Hepatocyte (in vitro differentiated cells): Measurements from ENCODE around the gene ANKRD12. TPM values are rescaled to one million over a fixed set of nuclear protein-coding genes. Genes with fewer than 3 reads are reported as not detected.
"Not testable (repeated sequence)": the region's sequence is repeated elsewhere in the genome, so short reads cannot be mapped to it uniquely, and the experiment has no call there.

Source experiments
- DNase-seq: peaks from one replicate; pipeline ENCODE4 v3.0.0-alpha.2; 2016; ENCODE audit warnings: low spot score
- H2AFZ ChIP-seq: fragments of 200-600 bp; sonication (generic); 2 replicates; pipeline ENCODE4 v1.6.0; 2016; ENCODE audit warnings: antibody characterized with exemption, mild to moderate bottlenecking
- H3K27ac ChIP-seq: fragments of 200-600 bp; sonication (generic); 2 replicates; pipeline ENCODE4 v1.5.1; 2016; ENCODE audit warnings: mild to moderate bottlenecking
- H3K27me3 ChIP-seq: fragments of 200-600 bp; sonication (generic); 2 replicates; pipeline ENCODE4 v1.6.1; 2016
- H3K36me3 ChIP-seq: fragments of 200-600 bp; sonication (generic); replicated peaks from 2 replicates; pipeline ENCODE4 v1.5.1; 2016; ENCODE audit warnings: low read depth; ENCODE audit not compliant: insufficient read depth
- H3K4me1 ChIP-seq: fragments of 200-600 bp; sonication (generic); 2 replicates; pipeline ENCODE4 v1.5.1; 2016; ENCODE audit warnings: mild to moderate bottlenecking, moderate library complexity; ENCODE audit not compliant: insufficient read depth
- H3K4me2 ChIP-seq: fragments of 200-600 bp; sonication (generic); 2 replicates; pipeline ENCODE4 v1.6.0; 2016
- H3K4me3 ChIP-seq: fragments of 200-600 bp; sonication (generic); 2 replicates; pipeline ENCODE4 v1.5.1; 2016; ENCODE audit warnings: mild to moderate bottlenecking
- H3K79me2 ChIP-seq: fragments of 200-600 bp; sonication (generic); 2 replicates; pipeline ENCODE4 v1.6.0; 2017; ENCODE audit warnings: mild to moderate bottlenecking
- H3K9me2 ChIP-seq: fragments of 200-600 bp; sonication (generic); replicated peaks from 2 replicates; pipeline ENCODE4 v1.6.0; 2017; ENCODE audit warnings: mild to moderate bottlenecking; ENCODE audit not compliant: insufficient read depth
- H3K9me3 ChIP-seq: fragments of 200-600 bp; sonication (generic); 2 replicates; pipeline ENCODE4 v1.5.1; 2016; ENCODE audit warnings: low read depth, mild to moderate bottlenecking
- H4K20me1 ChIP-seq: fragments of 200-600 bp; sonication (generic); 2 replicates; pipeline ENCODE4 v1.6.0; 2016; ENCODE audit warnings: mild to moderate bottlenecking; ENCODE audit not compliant: insufficient read depth, poor library complexity, severe bottlenecking
- CTCF ChIP-seq: fragments of 200-600 bp; sonication (generic); IDR thresholded peaks from 2 replicates; pipeline ENCODE4 v1.5.1; 2016; ENCODE audit warnings: antibody characterized with exemption, mild to moderate bottlenecking; ENCODE audit not compliant: poor library complexity
- EZH2 ChIP-seq: fragments of 200-600 bp; sonication (generic); IDR thresholded peaks from 2 replicates; pipeline ENCODE4 v1.6.1; 2016; ENCODE audit warnings: antibody characterized with exemption, mild to moderate bottlenecking, borderline replicate concordance
- EZH2phosphoT487 ChIP-seq: fragments of 200-600 bp; sonication (generic); IDR thresholded peaks from one replicate; pipeline ENCODE4 v1.6.1; 2018; ENCODE audit warnings: antibody characterized with exemption, mild to moderate bottlenecking, low read depth, moderate library complexity; ENCODE audit not compliant: unreplicated experiment, severe bottlenecking
- WGBS: methylation state at CpG from one replicate; pipeline ENCODE4 v1.1.6; 2016; ENCODE audit warnings: low lambda C conversion rate; ENCODE audit errors: missing lambda C conversion rate; 5-methylcytosine and 5-hydroxymethylcytosine counted together
- polyA plus RNA-seq: library from polyadenylated mRNA; unstranded; fragments of >200 nt; fragmentation: Nextera tagmentation; extraction: Ambion mirVana; gene quantifications from 2 replicates; pipeline ENCODE4 v1.2.1, GENCODE V29; 2016
- total RNA-seq: library from RNA; depleted of rRNA; stranded (reverse); fragments of >200 nt; gene quantifications from 2 replicates; pipeline ENCODE4 v1.2.3, GENCODE V29; 2014

The ANKRD12 gene
- 28.5 and 29.2 TPM in 2 replicates for total RNA-seq
- polyA plus RNA-seq, result 34.3 and 39.7 TPM in 2 replicates

- peak within 1 kb of the TSS; percentile 79 for H2AFZ ChIP-seq
- H3K79me2 ChIP-seq, result peaks cover 67% of the 10 kb centered on the region
- peak within 1 kb of the TSS; percentile 92 for H3K4me2 ChIP-seq
- TF ChIP-seq EZH2phosphoT487 (no peak), EZH2 (no peak), CTCF (no peak)
- no peaks in the 10 kb centered on the region for H3K27me3 ChIP-seq
- peak; percentile 98 for DNase-seq
- 1% methylated on average over 59 of the region's 95 CpGs for WGBS
- no peaks in the 10 kb centered on the region for H3K9me3 ChIP-seq
- H3K9me2 ChIP-seq, result no peaks in the 10 kb centered on the region
- H3K4me1 ChIP-seq, result peaks cover 14% of the 10 kb centered on the region
- peak within 1 kb of the TSS; percentile 91 for H3K4me3 ChIP-seq
- peak within 1 kb of the TSS; percentile 99 for H3K27ac ChIP-seq
- peaks cover 38% of the 10 kb centered on the region for H4K20me1 ChIP-seq
- H3K36me3 ChIP-seq, result no peaks in the 10 kb centered on the region
Observed at GRCh38 chr18:9136315-9137155, at the start of gene ANKRD12. TSS of gene ANKRD12 (plus strand) at chr18:9136781. CDS start at chr18:9182433, 45,652 bp downstream.

- Histone ChIP-seq H3K9me2 (no peaks in the 10 kb centered on the region), H4K20me1 (no peaks in the 10 kb centered on the region), H3K4me1 (no peaks in the 10 kb centered on the region), H3K4me3 (no peak overlapping the region), H3K9me3 (no peaks in the 10 kb centered on the region), H3K27me3 (no peaks in the 10 kb centered on the region), H2AFZ (no peak overlapping the region), H3K36me3 (no peaks in the 10 kb centered on the region), H3K27ac (no peak overlapping the region), H3K4me2 (no peak overlapping the region), H3K79me2 (no peaks in the 10 kb centered on the region)
- no peak for DNase-seq
- 94% methylated on average over 2 of the region's 2 CpGs for WGBS
- TF ChIP-seq EZH2 (no peak), EZH2phosphoT487 (no peak), CTCF (no peak)
Observed at GRCh38 chr18:9087144-9087543, 49.4 kb upstream of the ANKRD12 start.

GRCh38 chr18:9088252-9088651 lies 48.3 kb upstream of the ANKRD12 start:
- Histone ChIP-seq H3K4me2 (no peak overlapping the region), H3K9me3 (no peaks in the 10 kb centered on the region), H3K9me2 (no peaks in the 10 kb centered on the region), H3K36me3 (no peaks in the 10 kb centered on the region), H2AFZ (no peak overlapping the region), H3K27ac (no peak overlapping the region), H3K4me3 (no peak overlapping the region), H3K27me3 (no peaks in the 10 kb centered on the region), H3K79me2 (no peaks in the 10 kb centered on the region), H3K4me1 (no peaks in the 10 kb centered on the region), H4K20me1 (no peaks in the 10 kb centered on the region)
- TF ChIP-seq EZH2phosphoT487 (no peak), EZH2 (no peak), CTCF (no peak)
- DNase-seq, result no peak
- WGBS, result 95% methylated on average over 5 of the region's 5 CpGs

- not testable (repeated sequence) for H3K4me1 ChIP-seq, H3K9me2 ChIP-seq, H3K27me3 ChIP-seq, H3K4me2 ChIP-seq, DNase-seq, H3K4me3 ChIP-seq, H3K79me2 ChIP-seq, H4K20me1 ChIP-seq, H2AFZ ChIP-seq, H3K27ac ChIP-seq, H3K9me3 ChIP-seq, H3K36me3 ChIP-seq
- 94% methylated on average over 2 of the region's 2 CpGs for WGBS
Observed at GRCh38 chr18:9088727-9089126, 47.9 kb upstream of the ANKRD12 start.
